NCI-H526 treated with DMSO at 0.1 percent for 48 hours (cell line): ENCODE measurements around the gene MSANTD1.

ENCODE experiments used
- DNase-seq: peaks from one replicate; lab custom pipeline; 2025; lab: John Stamatoyannopoulos, UW

Gene MSANTD1

GRCh38 chr4:3303923-3304710 lies 55.2 kb downstream of the MSANTD1 start:
- peak; percentile 83 for DNase-seq

DNA sequence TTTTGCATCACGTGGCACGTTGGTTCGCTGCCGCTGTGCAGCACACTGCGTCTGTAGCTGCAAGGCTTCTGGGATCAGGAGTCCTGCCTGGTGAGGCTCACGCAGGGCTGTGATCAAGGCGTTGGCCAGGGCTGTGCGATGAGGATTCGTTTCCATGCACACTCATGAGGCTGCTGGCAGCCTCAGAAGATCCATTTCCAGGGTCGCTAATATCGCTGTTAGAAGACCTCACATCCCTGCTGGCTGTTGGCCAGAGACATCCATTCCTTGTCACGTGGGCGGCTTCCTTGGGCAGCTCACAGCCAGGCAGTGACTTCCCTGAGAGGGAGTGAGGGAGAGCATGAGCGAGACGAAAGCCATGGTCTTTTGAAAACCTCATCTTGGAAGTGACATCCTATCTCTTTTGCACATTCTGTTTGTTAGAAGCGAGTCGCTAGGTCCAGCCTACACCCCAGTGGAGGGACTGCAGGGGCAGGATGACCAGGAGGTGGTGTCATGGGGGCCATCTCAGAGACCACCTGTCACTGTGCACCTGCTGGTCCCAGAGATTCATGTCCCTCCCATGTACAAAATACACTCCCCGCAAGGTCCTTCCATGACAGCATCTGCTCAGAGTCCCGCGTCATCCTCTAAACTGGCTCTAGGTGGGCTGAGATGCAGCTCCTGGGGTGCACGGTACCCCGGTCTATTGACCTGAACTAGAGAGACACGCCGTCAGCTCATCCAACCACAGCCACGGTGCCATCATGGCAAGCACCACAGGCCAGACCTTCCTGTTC lies 56.1 kb downstream of the MSANTD1 start:
- DNase-seq, result peak; percentile 47

- no peak for DNase-seq
Observed at GRCh38 chr4:3305610-3306371, 56.8 kb downstream of the MSANTD1 start.
